ENCODE measurements around the gene BID.

- TF ChIP-seq ASH2L (IDR thresholded peaks at IDR 0.05; ENCODE audit: low read length) (no peak), CTCF (IDR thresholded peaks at IDR 0.05; ENCODE audit: control extremely low read depth in 1 of 3, insufficient read depth in 1 of 3, low read depth in 1 of 3, low read length in 3 of 3) (no peak), KDM1A (IDR thresholded peaks at IDR 0.05; ENCODE audit: borderline replicate concordance, low read length) (no peak), YY1 (IDR thresholded peaks at IDR 0.05; ENCODE audit: low read depth, low read length) (no peak), JUN (IDR thresholded peaks at IDR 0.05; ENCODE audit: low read depth, low read length) (no peak), POLR2AphosphoS5 (IDR thresholded peaks at IDR 0.05; ENCODE audit: low read depth, low read length) (no peak), SUZ12 (IDR thresholded peaks at IDR 0.05; ENCODE audit: low read length) (no peak), POLR2A (IDR thresholded peaks at IDR 0.05; ENCODE audit: control extremely low read depth in 1 of 2, low read depth in 2 of 2, low read length in 2 of 2) (no peak), MAX (IDR thresholded peaks at IDR 0.05) (no peak), EZH2 (IDR thresholded peaks at IDR 0.05; ENCODE audit: low read depth, low read length, severe bottlenecking) (no peak)
Measured at GRCh38 chr22:17733466-17733865, 40.8 kb downstream of the BID start.
